GM21528 (cell line): ENCODE data around the gene INO80E.
"Not testable (repeated sequence)": the region's sequence is repeated elsewhere in the genome, so short reads cannot be mapped to it uniquely, and the experiment has no call there.

Experiments used
- ATAC-seq: cut with Tn5 transposase; IDR thresholded peaks from one replicate; pipeline ENCODE4 v1.9.1; 2021; ENCODE audit warnings: mild to moderate bottlenecking, moderate library complexity; ENCODE audit not compliant: unreplicated experiment, low FRiP score

Gene INO80E

DNA sequence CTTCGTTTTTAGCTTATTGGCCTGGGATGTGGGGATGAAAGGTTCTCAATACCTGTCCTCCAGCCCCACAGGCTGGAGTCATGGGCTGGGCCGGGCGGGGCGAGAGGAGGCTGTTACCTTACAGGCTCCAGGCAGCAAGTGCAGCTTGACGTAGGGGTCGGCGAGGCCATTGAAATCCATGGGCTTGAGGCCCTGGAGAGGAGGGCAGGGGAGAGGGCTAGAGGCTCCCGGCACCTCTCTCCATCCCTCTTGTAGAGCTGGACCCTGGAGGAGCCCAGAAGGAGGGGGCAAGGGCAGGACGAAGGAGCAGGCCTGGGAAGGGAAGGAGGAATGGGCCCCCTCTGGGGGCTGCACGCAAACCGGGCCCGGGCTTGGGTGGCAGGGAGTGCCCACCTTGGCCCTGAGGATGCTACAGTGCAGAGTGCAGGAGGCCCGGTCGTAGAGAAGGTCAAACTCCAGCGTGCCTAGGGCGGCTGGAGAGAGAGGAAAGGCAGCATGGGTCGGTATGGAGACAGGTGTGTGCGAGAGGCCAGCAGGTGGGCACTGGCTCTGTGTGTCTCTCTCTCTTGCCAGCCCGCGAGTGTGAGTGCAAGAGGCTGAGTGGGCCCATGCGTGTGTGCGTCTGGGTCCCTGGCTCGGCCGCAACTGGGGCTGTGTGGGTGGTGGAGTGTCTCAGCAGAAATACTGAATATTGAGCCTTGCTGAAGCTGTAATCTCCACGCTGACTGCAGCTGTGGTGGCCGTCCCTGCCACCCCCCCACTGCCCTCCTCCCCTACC is 13.2 kb downstream of the INO80E start:
- no peak for ATAC-seq

- no peak for ATAC-seq
These were observed 14.2 kb downstream of the INO80E start for GRCh38 chr16:30009990-30010843.

- no peak for ATAC-seq
These were observed 15.0 kb downstream of the INO80E start, which contains the start of gene DOC2A for GRCh38 chr16:30010844-30011713. Gene DOC2A (minus strand): TSS chr16:30011027. CDS start chr16:30010222, 805 bp downstream.

DNA sequence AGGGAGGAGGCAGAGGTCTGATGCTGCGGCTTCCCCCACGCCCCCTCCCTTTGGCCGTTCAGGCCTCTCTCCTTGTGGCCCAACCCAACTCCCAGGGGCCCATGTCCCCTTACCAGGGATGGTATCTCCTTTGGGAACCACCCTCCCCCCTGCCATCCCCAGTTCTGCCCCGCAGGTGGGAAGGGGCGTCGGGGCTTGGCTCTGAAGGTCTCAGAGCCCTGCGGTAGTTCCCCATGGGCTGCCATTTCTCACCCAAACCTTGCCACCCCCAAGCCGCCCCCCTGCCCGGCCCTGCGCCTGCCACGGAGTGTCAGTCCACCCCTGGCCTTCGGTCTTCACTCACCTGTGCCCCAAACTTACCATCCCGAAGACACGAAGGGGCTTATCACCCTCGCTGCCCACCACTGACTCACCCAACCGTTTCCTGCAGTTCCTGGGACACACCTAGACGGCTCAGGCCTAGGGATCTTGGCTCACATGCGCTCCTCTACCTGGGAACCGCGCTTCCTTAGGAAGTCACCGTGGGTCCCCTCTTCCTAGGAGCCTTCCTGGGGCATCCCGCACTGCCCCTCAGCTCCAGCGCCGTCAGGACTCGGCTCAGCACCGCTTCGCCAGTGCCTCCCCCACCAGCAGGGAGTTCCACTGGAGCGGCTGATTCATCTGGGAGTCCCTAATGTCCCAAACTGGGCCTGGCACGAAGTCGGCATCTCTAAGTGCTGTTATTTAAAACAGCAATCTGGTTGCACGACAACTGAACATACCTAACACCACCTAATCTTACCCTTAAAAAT is 15.9 kb downstream of the INO80E start:
- no peak for ATAC-seq

DNA sequence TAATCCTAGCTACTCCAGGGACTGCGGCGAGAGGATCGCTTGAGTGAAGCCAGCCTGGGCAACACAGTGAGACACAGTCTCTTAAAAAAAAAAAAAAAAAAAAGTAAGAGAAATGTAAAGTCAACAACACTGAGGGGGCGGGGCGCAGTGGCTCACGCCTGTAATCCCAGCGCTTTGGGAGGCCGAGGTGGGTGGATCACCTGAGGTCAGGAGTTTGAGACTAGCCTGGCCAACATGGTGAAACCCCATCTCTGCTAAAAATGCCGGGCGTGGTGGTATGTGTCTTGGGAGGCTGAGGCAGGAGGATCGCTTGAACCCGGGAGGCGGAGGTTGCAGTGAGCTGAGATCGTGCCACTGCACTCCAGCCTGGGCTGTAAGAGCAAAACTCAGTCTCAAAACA is 16.6 kb downstream of the INO80E start:
- ATAC-seq = not testable (repeated sequence)

GRCh38 chr16:30015450-30015849 is 19.4 kb downstream of the INO80E start:
- ATAC-seq = not testable (repeated sequence)

GRCh38 chr16:30016555-30017276 is 20.7 kb downstream of the INO80E start:
- no peak for ATAC-seq

DNA sequence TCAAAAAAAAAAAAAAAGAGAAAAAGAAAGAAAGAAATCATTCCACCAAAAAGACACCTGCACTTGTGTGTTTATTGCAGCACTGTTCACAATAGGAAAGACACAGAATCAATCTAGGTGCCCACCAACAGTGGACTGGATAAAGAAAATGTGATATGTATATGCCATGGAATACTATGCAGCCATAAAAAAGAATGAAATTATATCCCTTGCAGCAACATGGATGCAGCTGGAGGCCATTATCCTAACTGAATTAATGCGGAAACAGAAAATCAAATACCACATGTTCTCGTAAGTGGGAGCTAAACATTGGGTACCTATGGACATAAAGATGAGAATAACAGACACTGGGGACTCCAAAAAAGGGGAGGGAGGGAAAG is 21.2 kb downstream of the INO80E start:
- no peak for ATAC-seq

DNA sequence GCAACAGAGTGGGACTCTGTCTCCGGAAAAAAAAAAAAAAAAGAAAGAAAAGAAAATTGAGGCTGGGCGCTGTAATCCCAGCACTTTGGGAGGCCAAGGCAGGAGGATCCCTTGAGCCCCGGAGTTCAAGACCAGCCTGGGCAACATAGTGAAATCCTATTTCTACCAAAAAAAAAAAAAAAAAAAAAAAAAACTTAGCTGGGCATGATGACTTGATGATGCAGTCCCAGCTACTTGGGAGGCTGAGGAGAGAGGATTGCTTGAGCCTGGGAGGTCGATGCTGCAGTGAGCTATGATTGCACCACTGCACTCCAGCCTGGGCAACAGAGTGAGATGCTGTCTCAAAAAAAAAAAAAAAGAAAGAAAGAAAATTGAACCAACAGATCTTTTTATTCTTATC is 21.9 kb downstream of the INO80E start:
- not testable (repeated sequence) for ATAC-seq

- ATAC-seq = no peak
These were observed 22.7 kb downstream of the INO80E start for GRCh38 chr16:30018731-30019158.

DNA sequence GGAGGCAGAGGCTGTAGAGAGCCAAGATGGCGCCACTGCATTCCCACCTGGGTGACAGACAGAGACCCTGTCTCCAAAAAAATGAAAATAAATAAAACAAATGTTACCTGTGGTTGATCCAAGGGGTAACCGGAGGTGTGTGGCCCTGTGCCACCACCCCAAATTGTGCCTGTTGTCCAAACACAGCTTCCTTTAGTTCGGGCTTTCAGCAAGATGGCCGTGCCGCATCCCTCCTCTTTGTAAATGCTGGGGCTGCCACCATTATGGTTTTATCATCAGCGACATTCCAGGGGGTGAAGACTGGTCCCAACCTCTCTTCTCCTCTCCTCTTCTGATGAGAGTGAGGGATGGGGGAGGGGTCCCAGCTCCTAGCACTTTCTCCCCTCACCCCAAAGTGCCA is 26.8 kb downstream of the INO80E start, which contains the start of gene C16orf92:
Gene C16orf92, plus strand, starts transcription at position 312 of the 400 bp plus-strand sequence. CDS start 143 bp downstream, outside the sequence.
- no peak for ATAC-seq

DNA sequence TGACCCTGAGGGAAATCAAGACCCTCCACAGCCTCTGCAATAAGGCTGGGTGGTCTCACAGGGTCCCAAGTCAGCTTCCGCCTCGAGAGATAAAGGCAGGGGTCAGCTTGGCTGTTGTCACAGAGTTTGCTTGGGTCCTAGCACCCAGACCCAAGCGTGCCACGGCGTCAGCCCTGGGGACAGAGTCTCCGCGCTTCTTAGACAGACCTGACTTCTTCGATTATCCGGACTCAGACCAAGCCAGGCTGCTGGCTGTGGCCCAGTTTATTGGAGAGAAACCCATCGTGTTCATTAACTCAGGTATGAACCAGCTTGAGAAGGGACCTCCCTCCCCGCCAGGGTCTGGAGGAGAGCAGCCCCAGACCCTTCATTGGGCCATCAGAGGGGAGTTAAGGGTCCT is 27.5 kb downstream of the INO80E start:
- ATAC-seq = no peak

- no peak for ATAC-seq
These were observed 28.4 kb downstream of the INO80E start for GRCh38 chr16:30024451-30024850.

GRCh38 chr16:30025156-30025555 is 29.1 kb downstream of the INO80E start:
- no peak for ATAC-seq

- no peak for ATAC-seq
These were observed 29.5 kb downstream of the INO80E start for GRCh38 chr16:30025574-30025973.

DNA sequence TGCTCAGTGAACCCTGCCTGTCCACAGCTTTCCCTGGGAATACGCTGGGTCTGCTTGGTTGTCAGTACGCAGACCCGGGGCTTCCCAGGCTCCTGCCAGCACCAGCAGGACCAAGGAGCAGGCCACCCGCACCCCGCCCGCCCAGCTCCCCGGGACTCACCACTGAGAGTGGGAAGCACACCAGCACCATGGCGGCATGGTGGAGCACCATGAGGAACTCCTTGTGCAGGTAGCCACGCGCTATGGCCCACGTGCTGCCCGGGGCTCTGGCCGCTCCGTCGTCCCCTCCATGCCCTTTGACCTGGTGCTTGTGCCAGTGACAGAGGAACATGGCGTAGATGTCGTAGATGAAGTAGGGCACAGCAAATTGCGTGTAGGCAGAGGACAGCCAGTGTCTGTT is 30.4 kb downstream of the INO80E start:
- ATAC-seq = no peak

GRCh38 chr16:30027588-30028437 is 31.8 kb downstream of the INO80E start:
- no peak for ATAC-seq

GRCh38 chr16:30028438-30029076 is 32.5 kb downstream of the INO80E start:
- ATAC-seq = no peak
